PFSK-1 (cell line): Measurements from ENCODE around the gene TCEAL2. TPM values are rescaled to one million over a fixed set of nuclear protein-coding genes. Genes with fewer than 3 reads are reported as not detected.
"Not testable (repeated sequence)": the region's sequence is repeated elsewhere in the genome, so short reads cannot be mapped to it uniquely, and the experiment has no call there.

Experiments used
- FOXP2 ChIP-seq: optimal IDR thresholded peaks from 2 replicates; pipeline ENCODE3; 2011; ENCODE audit warnings: borderline replicate concordance, control low read depth, inconsistent platforms; ENCODE audit not compliant: insufficient read depth; ENCODE audit errors: extremely low read length, extremely low read depth
- POLR2AphosphoS5 ChIP-seq: IDR thresholded peaks from 2 replicates; pipeline ENCODE4 v1.6.1; 2012; ENCODE audit warnings: low read depth, mild to moderate bottlenecking, control low read depth, low read length, moderate library complexity
- REST ChIP-seq, 2 experiments: IDR thresholded peaks; 2 replicates each; pipeline versions ENCODE4 v1.6.1 to v1.8.0; 2011 to 2012; ENCODE audit warnings: low read depth in 2 of 2, low read length in 2 of 2, control low read depth in 1 of 2, inconsistent platforms in 1 of 2, mild to moderate bottlenecking in 1 of 2, moderate library complexity in 1 of 2; ENCODE audit not compliant: insufficient read depth in 1 of 2
- SIN3A ChIP-seq: IDR thresholded peaks from 2 replicates; pipeline ENCODE4 v1.6.1; 2012; ENCODE audit warnings: mild to moderate bottlenecking, low read length, moderate library complexity, borderline replicate concordance; ENCODE audit not compliant: insufficient read depth
- TAF1 ChIP-seq: IDR thresholded peaks from 2 replicates; pipeline ENCODE4 v1.6.1; 2012; ENCODE audit warnings: low read length, control low read depth, borderline replicate concordance; ENCODE audit not compliant: insufficient read depth
- polyA plus RNA-seq: library from polyadenylated mRNA; unstranded; fragments of >200 nt; gene quantifications from one replicate; pipeline ENCODE4 v1.2.1, GENCODE V29; 2012; ENCODE audit warnings: low read depth, missing spikeins; ENCODE audit not compliant: insufficient read length

Gene TCEAL2
- polyA plus RNA-seq = not detected

GRCh38 chrX:102125436-102125835, at the start of gene TCEAL2:
TCEAL2 (plus strand) TSS chrX:102125679; CDS start chrX:102126831, 1,152 bp downstream.
- TF ChIP-seq POLR2AphosphoS5, FOXP2, SIN3A: not testable (repeated sequence)

GRCh38 chrX:102077426-102077825, 48.1 kb upstream of the TCEAL2 start:
- no peak for TF ChIP-seq TAF1
- TF ChIP-seq REST (IDR thresholded peaks at IDR 0.05; ENCODE audit: insufficient read depth in 1 of 2, low read depth in 2 of 2, low read length in 2 of 2) = no peak
- no peak for TF ChIP-seq POLR2AphosphoS5
- TF ChIP-seq FOXP2 = no peak
- no peak for TF ChIP-seq SIN3A

GRCh38 chrX:102085706-102086105, 39.8 kb upstream of the TCEAL2 start:
- no peak for TF ChIP-seq REST (IDR thresholded peaks at IDR 0.05; ENCODE audit: insufficient read depth in 1 of 2, low read depth in 2 of 2, low read length in 2 of 2)
- TF ChIP-seq SIN3A = no peak
- no peak for TF ChIP-seq POLR2AphosphoS5
- no peak for TF ChIP-seq TAF1
- TF ChIP-seq FOXP2 = no peak

- no peak for TF ChIP-seq FOXP2
- TF ChIP-seq TAF1 = no peak
- TF ChIP-seq SIN3A = no peak
- TF ChIP-seq POLR2AphosphoS5 = no peak
- no peak for TF ChIP-seq REST (IDR thresholded peaks at IDR 0.05; ENCODE audit: insufficient read depth in 1 of 2, low read depth in 2 of 2, low read length in 2 of 2)
Measured at GRCh38 chrX:102113367-102113766, 12.1 kb upstream of the TCEAL2 start.

- TF ChIP-seq SIN3A (no peak), POLR2AphosphoS5 (no peak), TAF1 (no peak), REST (IDR thresholded peaks at IDR 0.05; ENCODE audit: insufficient read depth in 1 of 2, low read depth in 2 of 2, low read length in 2 of 2) (no peak), FOXP2 (no peak)
Measured at GRCh38 chrX:102115748-102116147, 9.7 kb upstream of the TCEAL2 start.
